H1 (cell line): ENCODE results near the gene ABCC4. TPM values are rescaled to one million over a fixed set of nuclear protein-coding genes. Genes with fewer than 3 reads are reported as not detected.

Source experiments
- CTCF ChIA-PET: fragments of 300-600 bp; sonication (Branson Sonifier 250); formaldehyde crosslinking; loops from one replicate; lab custom pipeline; 2021; ENCODE audit not compliant: partially characterized antibody; lab: Charles Lee
- POLR2A ChIA-PET: fragments of 300-600 bp; sonication (Branson Sonifier 250); formaldehyde crosslinking; loops from one replicate; lab custom pipeline; 2021; ENCODE audit warnings: inconsistent platforms; ENCODE audit not compliant: partially characterized antibody; lab: Charles Lee
- DNase-seq, 2 experiments: peaks; one replicate each; pipeline versions ENCODE4 v3.0.0 to v3.0.0-alpha.2; 2010 to 2022; ENCODE audit warnings: low spot score in 2 of 2, low read depth in 1 of 2, mixed read lengths in 1 of 2
- FAIRE-seq: peaks from 2 replicates; lab custom pipeline; 2011; peaks lifted over from hg19 to GRCh38; lab: Jason Lieb, UNC
- H2AFZ ChIP-seq: 2 replicates; pipeline ENCODE4 v1.8.1; 2012; ENCODE audit warnings: low read length, inconsistent platforms
- H2AK5ac ChIP-seq: 2 replicates; pipeline ENCODE4 v1.6.1; 2013; ENCODE audit warnings: low read depth, low read length
- H2BK120ac ChIP-seq: replicated peaks from 2 replicates; pipeline ENCODE3; 2013; ENCODE audit warnings: low read depth, low read length, inconsistent platforms
- H2BK12ac ChIP-seq: 2 replicates; pipeline ENCODE4 v1.6.1; 2013; ENCODE audit warnings: low read depth, low read length
- H2BK15ac ChIP-seq: 2 replicates; pipeline ENCODE4 v1.6.1; 2013; ENCODE audit warnings: low read length
- H2BK20ac ChIP-seq: 2 replicates; pipeline ENCODE4 v1.6.1; 2013; ENCODE audit warnings: low read length
- H2BK5ac ChIP-seq: 2 replicates; pipeline ENCODE4 v1.6.1; 2013; ENCODE audit warnings: low read depth, low read length
- H3K14ac ChIP-seq: 2 replicates; pipeline ENCODE4 v1.6.1; 2013; ENCODE audit warnings: inconsistent platforms; ENCODE audit not compliant: insufficient read length
- H3K18ac ChIP-seq: 2 replicates; pipeline ENCODE4 v1.6.1; 2013; ENCODE audit warnings: low read length; ENCODE audit errors: extremely low read depth
- H3K23ac ChIP-seq: 2 replicates; pipeline ENCODE4 v1.6.1; 2013; ENCODE audit warnings: inconsistent platforms; ENCODE audit not compliant: insufficient read length
- H3K23me2 ChIP-seq: 2 replicates; pipeline ENCODE4 v1.6.1; 2013; ENCODE audit warnings: low read depth, low read length
- H3K27ac ChIP-seq: 2 replicates; pipeline ENCODE4 v1.6.1; 2011; ENCODE audit warnings: low read depth, low read length, inconsistent platforms
- H3K27me3 ChIP-seq, 4 experiments: replicated peaks in 1 of 4; 1 replicate in 1 of 4; 2 replicates in 3 of 4; pipeline versions ENCODE4 v1.6.1 to v1.8.1; 2011 to 2013; ENCODE audit warnings: low read length in 3 of 4, mild to moderate bottlenecking in 3 of 4, inconsistent platforms in 2 of 4, mixed read lengths in 2 of 4, moderate library complexity in 1 of 4; ENCODE audit not compliant: control insufficient read depth in 3 of 4, insufficient read depth in 3 of 4; ENCODE audit errors: extremely low read depth in 1 of 4
- H3K36me3 ChIP-seq, 4 experiments: 2 replicates each; pipeline versions ENCODE4 v1.6.1 to v1.8.1; 2011 to 2013; ENCODE audit warnings: mild to moderate bottlenecking in 4 of 4, low read length in 3 of 4, moderate library complexity in 2 of 4, control low read depth in 1 of 4, inconsistent platforms in 1 of 4; ENCODE audit not compliant: insufficient read depth in 4 of 4, control insufficient read depth in 2 of 4
- H3K4ac ChIP-seq: replicated peaks from 2 replicates; pipeline ENCODE3; 2013; ENCODE audit warnings: low read length, low read depth, mixed read lengths, inconsistent platforms; ENCODE audit not compliant: insufficient read length
- H3K4me1 ChIP-seq, 4 experiments: replicated peaks in 1 of 4; 1 replicate in 1 of 4; 2 replicates in 3 of 4; pipeline versions ENCODE4 v1.6.1 to v1.8.1; 2011 to 2013; ENCODE audit warnings: low read length in 3 of 4, inconsistent platforms in 2 of 4, mixed read lengths in 1 of 4; ENCODE audit not compliant: insufficient read depth in 4 of 4, control insufficient read depth in 3 of 4
- H3K4me2 ChIP-seq, 2 experiments: 2 replicates each; pipeline versions ENCODE4 v1.6.1 to v1.8.1; 2011 to 2013; ENCODE audit warnings: low read depth in 2 of 2, low read length in 2 of 2, control low read depth in 1 of 2, inconsistent platforms in 1 of 2, mild to moderate bottlenecking in 1 of 2; ENCODE audit not compliant: insufficient read depth in 1 of 2
- H3K4me3 ChIP-seq, 4 experiments: fragments of 200-600, 300-600 bp in 1 of 4; sonication (generic), shearing (Covaris generic), sonication (Bioruptor Twin) in 1 of 4; 2 replicates each; pipeline versions ENCODE4 v1.5.1 to v1.8.1; 2011 to 2016; ENCODE audit warnings: low read length in 4 of 4, low read depth in 3 of 4, control low read depth in 2 of 4, inconsistent platforms in 2 of 4, mild to moderate bottlenecking in 2 of 4, mixed read lengths in 1 of 4, moderate library complexity in 1 of 4; ENCODE audit not compliant: insufficient read depth in 2 of 4; ENCODE audit errors: extremely low read depth in 1 of 4
- H3K56ac ChIP-seq: replicated peaks from 2 replicates; pipeline ENCODE3; 2013; ENCODE audit warnings: low read depth, mild to moderate bottlenecking, mixed read lengths, low read length, inconsistent platforms; ENCODE audit not compliant: insufficient read length
- H3K79me1 ChIP-seq: 2 replicates; pipeline ENCODE4 v1.6.1; 2013; ENCODE audit warnings: low read depth, low read length, control low read depth
- H3K79me2 ChIP-seq, 2 experiments: 2 replicates each; pipeline versions ENCODE4 v1.6.1 to v1.8.1; 2012 to 2013; ENCODE audit warnings: low read length in 2 of 2, mild to moderate bottlenecking in 2 of 2, inconsistent platforms in 1 of 2; ENCODE audit not compliant: insufficient read depth in 2 of 2, control insufficient read depth in 1 of 2
- H3K9ac ChIP-seq, 4 experiments: replicated peaks in 1 of 4; 1 replicate in 1 of 4; 2 replicates in 3 of 4; pipeline versions ENCODE4 v1.6.1 to v1.8.1; 2011 to 2013; ENCODE audit warnings: low read depth in 3 of 4, low read length in 3 of 4, control low read depth in 2 of 4, mild to moderate bottlenecking in 2 of 4, moderate library complexity in 2 of 4, inconsistent platforms in 1 of 4; ENCODE audit errors: extremely low read depth in 1 of 4
- H3K9me3 ChIP-seq, 2 experiments: 2 replicates each; pipeline versions ENCODE4 v1.6.1 to v1.8.1; 2012 to 2013; ENCODE audit warnings: mild to moderate bottlenecking in 2 of 2, moderate library complexity in 2 of 2, control low read depth in 1 of 2, inconsistent platforms in 1 of 2, low read depth in 1 of 2, low read length in 1 of 2, mixed read lengths in 1 of 2; ENCODE audit not compliant: insufficient read depth in 2 of 2
- H4K20me1 ChIP-seq, 2 experiments: replicated peaks in 1 of 2; 2 replicates each; pipeline versions ENCODE3 to v1.8.1; 2011 to 2013; ENCODE audit warnings: inconsistent platforms in 2 of 2, low read length in 2 of 2, mild to moderate bottlenecking in 1 of 2; ENCODE audit not compliant: insufficient read depth in 2 of 2, control insufficient read depth in 1 of 2
- H4K5ac ChIP-seq: 2 replicates; pipeline ENCODE4 v1.6.1; 2013; ENCODE audit warnings: low read length, low read depth, mixed read lengths, inconsistent platforms; ENCODE audit not compliant: insufficient read length
- H4K8ac ChIP-seq: 2 replicates; pipeline ENCODE4 v1.8.0; 2013; ENCODE audit warnings: mild to moderate bottlenecking, moderate library complexity, low read length, inconsistent platforms; ENCODE audit not compliant: insufficient read depth; ENCODE audit errors: extremely low read depth
- H4K91ac ChIP-seq: replicated peaks from 2 replicates; pipeline ENCODE3; 2013; ENCODE audit warnings: low read length, mixed read lengths, inconsistent platforms; ENCODE audit not compliant: insufficient read length
- ATF2 ChIP-seq: IDR thresholded peaks from 2 replicates; pipeline ENCODE4 v1.6.1; 2012; ENCODE audit warnings: low read length, inconsistent platforms
- BCL11A ChIP-seq, 2 experiments: IDR thresholded peaks; one replicate each; pipeline ENCODE4 v1.6.1; 2011; ENCODE audit warnings: low read depth in 2 of 2, low read length in 2 of 2, mild to moderate bottlenecking in 2 of 2
- CHD2 ChIP-seq: IDR thresholded peaks from 2 replicates; pipeline ENCODE4 v1.6.1; 2012; ENCODE audit warnings: low read length, improper control_type of control experiment
- HDAC6 ChIP-seq: IDR thresholded peaks from one replicate; pipeline ENCODE4 v1.7.1; 2012; ENCODE audit warnings: low read depth, mild to moderate bottlenecking, inconsistent platforms, low read length, moderate library complexity
- KDM5A ChIP-seq: fragments of 200-600 bp; IDR thresholded peaks from 2 replicates; pipeline ENCODE4 v1.7.1; 2012; ENCODE audit warnings: mild to moderate bottlenecking, low read length, inconsistent platforms, mixed read lengths
- MAX ChIP-seq: IDR thresholded peaks from 2 replicates; pipeline ENCODE4 v1.6.1; 2012; ENCODE audit warnings: inconsistent platforms
- NRF1 ChIP-seq: IDR thresholded peaks from 2 replicates; pipeline ENCODE4 v1.6.1; 2011; ENCODE audit warnings: mild to moderate bottlenecking, low read depth, low read length, improper control_type of control experiment
- POU5F1 ChIP-seq: IDR thresholded peaks from 2 replicates; pipeline ENCODE4 v1.6.1; 2011; ENCODE audit warnings: low read depth, mild to moderate bottlenecking, low read length, moderate library complexity
- RBBP5 ChIP-seq: IDR thresholded peaks from 2 replicates; pipeline ENCODE4 v1.7.1; 2012; ENCODE audit warnings: low read depth, mild to moderate bottlenecking, inconsistent platforms, low read length, moderate library complexity, borderline replicate concordance
- SAP30 ChIP-seq: fragments of 300-600 bp; sonication (generic); IDR thresholded peaks from 2 replicates; pipeline ENCODE4 v1.7.1; 2012; ENCODE audit warnings: low read length, moderate library complexity, mild to moderate bottlenecking, inconsistent platforms; ENCODE audit not compliant: insufficient read depth, insufficient replicate concordance
- SP4 ChIP-seq: IDR thresholded peaks from 2 replicates; pipeline ENCODE4 v1.6.1; 2012; ENCODE audit warnings: low read length, inconsistent platforms
- SUZ12 ChIP-seq: fragments of 200-600 bp; sonication (generic); IDR thresholded peaks from 2 replicates; pipeline ENCODE4 v1.6.1; 2012; ENCODE audit warnings: mild to moderate bottlenecking, inconsistent platforms, low read length, moderate library complexity, mixed read lengths
- TAF1 ChIP-seq: IDR thresholded peaks from 2 replicates; pipeline ENCODE4 v1.6.1; 2011; ENCODE audit warnings: mild to moderate bottlenecking, low read depth, low read length
- WGBS, 2 experiments: shearing (Covaris generic) in 1 of 2; methylation state at CpG; one replicate each; pipeline versions ENCODE4 v1.1.6 to v1.1.7; 2013 to 2015; ENCODE audit warnings: low lambda C conversion rate in 2 of 2, mixed read lengths in 2 of 2, inconsistent platforms in 1 of 2, low coverage in 1 of 2, missing lambda C conversion rate in 1 of 2; ENCODE audit not compliant: insufficient replicate concordance in 2 of 2, insufficient coverage in 1 of 2, insufficient read length in 1 of 2; ENCODE audit errors: extremely low coverage in 1 of 2, missing lambda C conversion rate in 1 of 2; 5-methylcytosine and 5-hydroxymethylcytosine counted together
- polyA plus RNA-seq, 7 experiments: library from polyadenylated mRNA; depleted of rRNA in 3 of 7; stranded (reverse) in 5 of 7; unstranded in 2 of 7; fragments of >200 nt in 5 of 7; fragments of 200-250 nt in 2 of 7; gene quantifications; 1 replicate in 5 of 7; 2 replicates in 1 of 7; 4 replicates in 1 of 7; pipeline versions ENCODE4 v1.2.1 to v1.2.3, GENCODE V29; 2011 to 2013; ENCODE audit warnings: missing spikeins in 2 of 7, mixed read lengths in 2 of 7
- total RNA-seq: library from RNA; stranded (reverse); fragmentation: NEBNext Ultra II Directional; extraction: Animal tissue kit (Norgen Biotek cat#: 25700); gene quantifications from 2 replicates; pipeline ENCODE4 v1.2.1, GENCODE V29; 2021

The ABCC4 gene
- total and polyA plus RNA-seq, 2 of the 8 experiments (the other 6 are each of a cell fraction or from before 2014, with no cell fraction given), result 4.0 to 14.1 TPM

GRCh38 chr13:95087746-95088305, 213.4 kb downstream of the ABCC4 start:
- Histone ChIP-seq H3K18ac (no peak overlapping the region), H3K9ac (no peak overlapping the region), H2BK20ac (no peak overlapping the region), H4K91ac (no peak overlapping the region), H3K27ac (no peak overlapping the region), H3K9me3 (no peaks in the 10 kb centered on the region), H2AFZ (no peak overlapping the region), H3K4ac (no peak overlapping the region), H2BK5ac (no peak overlapping the region), H2BK120ac (no peak overlapping the region), H2BK15ac (no peak overlapping the region), H3K23me2 (no peaks in the 10 kb centered on the region), H4K8ac (no peak overlapping the region), H3K79me1 (no peaks in the 10 kb centered on the region), H3K56ac (no peak overlapping the region), H3K14ac (no peak overlapping the region), H3K36me3 (no peaks in the 10 kb centered on the region), H3K4me1 (no peaks in the 10 kb centered on the region), H3K79me2 (no peaks in the 10 kb centered on the region), H3K4me2 (no peak overlapping the region), H4K20me1 (no peaks in the 10 kb centered on the region), H3K23ac (no peak overlapping the region), H4K5ac (no peak overlapping the region), H3K4me3 (no peak overlapping the region), H3K27me3 (no peaks in the 10 kb centered on the region), H2BK12ac (no peak overlapping the region), H2AK5ac (no peak overlapping the region)
- ChIA-PET CTCF (interaction anchor here (1.0 kb wide), 1 partner anchor 110 kb away, joined by 3 read pairs; no protein-coding TSS in a partner anchor), POLR2A (no interaction called here)
- 88% methylated on average over 3 of the region's 3 CpGs; no CpG with 5 or more reads in 1 of the 2 experiments for WGBS, 2 experiments
- no peak for DNase-seq
- no peak for FAIRE-seq
- TF ChIP-seq KDM5A, result no peak
- no peak for TF ChIP-seq NRF1
- TF ChIP-seq TAF1, result no peak
- TF ChIP-seq SAP30, result no peak
- TF ChIP-seq CHD2, result no peak
- TF ChIP-seq POU5F1, result no peak
- no peak for TF ChIP-seq MAX
- TF ChIP-seq HDAC6, result no peak
- no peak for TF ChIP-seq SP4
- TF ChIP-seq RBBP5, result no peak
- no peak for TF ChIP-seq SUZ12
- TF ChIP-seq BCL11A (IDR thresholded peaks at IDR 0.05; ENCODE audit: low read depth in 2 of 2, low read length in 2 of 2), result no peak
- no peak for TF ChIP-seq ATF2
